Liver (tissue), 3 donors: ENCODE results near the gene TMED5.

Experiments used
- EGR1 ChIP-seq, 2 donors: IDR thresholded peaks; 2 replicates each; pipeline ENCODE4 v1.6.1; 2016 to 2018; ENCODE audit warnings: antibody characterized with exemption in 2 of 2, low read depth in 2 of 2
- HNF4G ChIP-seq: IDR thresholded peaks from 2 replicates; pipeline ENCODE4 v1.6.1; 2016; ENCODE audit warnings: antibody characterized with exemption
- NR2F2 ChIP-seq: IDR thresholded peaks from 2 replicates; pipeline ENCODE4 v1.6.1; 2016; ENCODE audit warnings: antibody characterized with exemption
- RAD21 ChIP-seq, 2 donors: IDR thresholded peaks; 2 replicates each; pipeline ENCODE4 v1.6.1; 2016; ENCODE audit warnings: antibody characterized with exemption in 2 of 2, mild to moderate bottlenecking in 2 of 2
- SP1 ChIP-seq: IDR thresholded peaks from 2 replicates; pipeline ENCODE4 v1.6.1; 2018; ENCODE audit warnings: antibody characterized with exemption, mild to moderate bottlenecking
- YY1 ChIP-seq: IDR thresholded peaks from 2 replicates; pipeline ENCODE4 v1.6.1; 2016; ENCODE audit warnings: antibody characterized with exemption, mild to moderate bottlenecking
- TF ChIP-seq, protein P1 (sequence below): fragments of 150-350 bp; IDR thresholded peaks from 2 replicates; pipeline ENCODE4 v1.5.1; 2017; ENCODE audit warnings: improper control_type of control experiment, low read depth, low read length; ENCODE audit not compliant: missing input control
- donor health status: healthy.
- donor health status: healthy.

DNA sequence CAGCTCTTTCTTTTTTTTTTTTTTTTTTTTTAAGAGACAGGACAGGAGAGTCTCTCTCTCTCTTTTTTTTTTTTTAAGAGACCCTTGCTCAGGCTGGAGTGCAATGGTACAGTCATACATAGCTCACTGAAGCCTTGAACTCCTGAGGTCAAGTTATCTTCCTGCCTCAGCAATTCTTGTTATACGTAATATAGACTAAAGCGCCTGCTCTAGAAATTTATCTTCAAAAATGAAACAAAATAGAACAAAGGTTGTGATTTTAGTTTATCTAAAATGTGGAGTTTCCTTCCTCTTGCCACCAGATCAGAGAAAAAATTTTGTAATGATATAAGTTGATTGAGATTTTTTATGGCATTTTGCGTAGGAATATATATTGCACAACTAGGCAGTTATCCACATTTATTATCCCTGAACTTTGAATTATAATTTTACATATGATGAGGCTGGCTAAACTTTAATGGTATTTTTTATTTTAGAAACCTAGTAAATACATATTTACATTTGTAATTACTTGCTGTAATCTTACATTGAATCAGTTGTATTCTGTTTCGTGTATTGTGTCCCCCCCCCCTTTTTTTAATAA is 56.9 kb downstream of the TMED5 start:
- TF ChIP-seq, protein P1, sequence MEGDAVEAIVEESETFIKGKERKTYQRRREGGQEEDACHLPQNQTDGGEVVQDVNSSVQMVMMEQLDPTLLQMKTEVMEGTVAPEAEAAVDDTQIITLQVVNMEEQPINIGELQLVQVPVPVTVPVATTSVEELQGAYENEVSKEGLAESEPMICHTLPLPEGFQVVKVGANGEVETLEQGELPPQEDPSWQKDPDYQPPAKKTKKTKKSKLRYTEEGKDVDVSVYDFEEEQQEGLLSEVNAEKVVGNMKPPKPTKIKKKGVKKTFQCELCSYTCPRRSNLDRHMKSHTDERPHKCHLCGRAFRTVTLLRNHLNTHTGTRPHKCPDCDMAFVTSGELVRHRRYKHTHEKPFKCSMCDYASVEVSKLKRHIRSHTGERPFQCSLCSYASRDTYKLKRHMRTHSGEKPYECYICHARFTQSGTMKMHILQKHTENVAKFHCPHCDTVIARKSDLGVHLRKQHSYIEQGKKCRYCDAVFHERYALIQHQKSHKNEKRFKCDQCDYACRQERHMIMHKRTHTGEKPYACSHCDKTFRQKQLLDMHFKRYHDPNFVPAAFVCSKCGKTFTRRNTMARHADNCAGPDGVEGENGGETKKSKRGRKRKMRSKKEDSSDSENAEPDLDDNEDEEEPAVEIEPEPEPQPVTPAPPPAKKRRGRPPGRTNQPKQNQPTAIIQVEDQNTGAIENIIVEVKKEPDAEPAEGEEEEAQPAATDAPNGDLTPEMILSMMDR = no peak
- TF ChIP-seq RAD21 (IDR thresholded peaks at IDR 0.05) = no peak
- TF ChIP-seq HNF4G = no peak
- no peak for TF ChIP-seq EGR1 (IDR thresholded peaks at IDR 0.05; ENCODE audit: low read depth in 2 of 2)
- TF ChIP-seq SP1 = no peak
- TF ChIP-seq YY1 = no peak
- no peak for TF ChIP-seq NR2F2
